Stimulated activated naive CD4-positive, alpha-beta T cell treated with Interleukin-2 at 50 U/mL for 16 hours (primary cell): Measurements from ENCODE around the gene P2RY1.
"Not testable (repeated sequence)": the region's sequence is repeated elsewhere in the genome, so short reads cannot be mapped to it uniquely, and the experiment has no call there.

Experiments used
- DNase-seq: peaks from one replicate; lab custom pipeline; 2025; lab: John Stamatoyannopoulos, UW

Gene P2RY1

GRCh38 chr3:152839511-152839910 lies 4.6 kb downstream of the P2RY1 start:
- no peak for DNase-seq

- DNase-seq: no peak
Measured at GRCh38 chr3:152841131-152841530, 6.2 kb downstream of the P2RY1 start.

- no peak for DNase-seq
Measured at GRCh38 chr3:152842413-152842812, 7.5 kb downstream of the P2RY1 start.

- no peak for DNase-seq
Measured at GRCh38 chr3:152843955-152844354, 9.0 kb downstream of the P2RY1 start.

GRCh38 chr3:152846572-152847202 lies 11.8 kb downstream of the P2RY1 start:
- DNase-seq: not testable (repeated sequence)

- not testable (repeated sequence) for DNase-seq
Measured at GRCh38 chr3:152847599-152847998, 12.7 kb downstream of the P2RY1 start.

- no peak for DNase-seq
Measured at GRCh38 chr3:152849996-152850578, 15.2 kb downstream of the P2RY1 start.

GRCh38 chr3:152853196-152853595 lies 18.3 kb downstream of the P2RY1 start:
- DNase-seq: no peak

GRCh38 chr3:152857082-152857481 lies 22.2 kb downstream of the P2RY1 start:
- DNase-seq: no peak

GRCh38 chr3:152858170-152858800 lies 23.4 kb downstream of the P2RY1 start:
- no peak for DNase-seq

GRCh38 chr3:152860736-152861135 lies 25.8 kb downstream of the P2RY1 start:
- DNase-seq: no peak

- no peak for DNase-seq
Measured at GRCh38 chr3:152865668-152866245, 30.8 kb downstream of the P2RY1 start.

GRCh38 chr3:152870027-152870426 lies 35.1 kb downstream of the P2RY1 start:
- DNase-seq: no peak

GRCh38 chr3:152873314-152873713 lies 38.4 kb downstream of the P2RY1 start:
- not testable (repeated sequence) for DNase-seq

- no peak for DNase-seq
Measured at GRCh38 chr3:152874896-152875749, 40.2 kb downstream of the P2RY1 start.

GRCh38 chr3:152879130-152879789 lies 44.3 kb downstream of the P2RY1 start:
- no peak for DNase-seq

- no peak for DNase-seq
Measured at GRCh38 chr3:152879790-152880174, 44.9 kb downstream of the P2RY1 start.

GRCh38 chr3:152885076-152885475 lies 50.1 kb downstream of the P2RY1 start:
- no peak for DNase-seq
